GM20000 (cell line): ENCODE results near the gene GATAD2A.

Source experiments
- DNase-seq: peaks from one replicate; pipeline ENCODE4 v3.0.0; 2012; ENCODE audit warnings: low spot score
- CTCF ChIP-seq: IDR thresholded peaks from 2 replicates; pipeline ENCODE4 v1.5.1; 2012; ENCODE audit warnings: mild to moderate bottlenecking, control low read depth; ENCODE audit errors: extremely low read depth, missing control alignments

Gene GATAD2A

GRCh38 chr19:19475849-19476828 lies 70.7 kb downstream of the GATAD2A start:
- no peak for DNase-seq
- TF ChIP-seq CTCF: no peak

- no peak for DNase-seq
- TF ChIP-seq CTCF: no peak
These were observed 72.4 kb downstream of the GATAD2A start for GRCh38 chr19:19477705-19478383.

GRCh38 chr19:19480688-19481087 lies 75.2 kb downstream of the GATAD2A start:
- TF ChIP-seq CTCF: no peak
- no peak for DNase-seq

- no peak for TF ChIP-seq CTCF
- DNase-seq: no peak
These were observed 77.5 kb downstream of the GATAD2A start for GRCh38 chr19:19482809-19483596.

- no peak for DNase-seq
These were observed 79.9 kb downstream of the GATAD2A start for GRCh38 chr19:19485161-19485997.

GRCh38 chr19:19485998-19486290 lies 80.5 kb downstream of the GATAD2A start:
- no peak for DNase-seq
- no peak for TF ChIP-seq CTCF

More at GRCh38 chr19:19485161-19485997, 79.9 kb downstream of the GATAD2A start:
- no peak for TF ChIP-seq CTCF
